ENCODE measurements around the gene PROM2.

The PROM2 gene

DNA sequence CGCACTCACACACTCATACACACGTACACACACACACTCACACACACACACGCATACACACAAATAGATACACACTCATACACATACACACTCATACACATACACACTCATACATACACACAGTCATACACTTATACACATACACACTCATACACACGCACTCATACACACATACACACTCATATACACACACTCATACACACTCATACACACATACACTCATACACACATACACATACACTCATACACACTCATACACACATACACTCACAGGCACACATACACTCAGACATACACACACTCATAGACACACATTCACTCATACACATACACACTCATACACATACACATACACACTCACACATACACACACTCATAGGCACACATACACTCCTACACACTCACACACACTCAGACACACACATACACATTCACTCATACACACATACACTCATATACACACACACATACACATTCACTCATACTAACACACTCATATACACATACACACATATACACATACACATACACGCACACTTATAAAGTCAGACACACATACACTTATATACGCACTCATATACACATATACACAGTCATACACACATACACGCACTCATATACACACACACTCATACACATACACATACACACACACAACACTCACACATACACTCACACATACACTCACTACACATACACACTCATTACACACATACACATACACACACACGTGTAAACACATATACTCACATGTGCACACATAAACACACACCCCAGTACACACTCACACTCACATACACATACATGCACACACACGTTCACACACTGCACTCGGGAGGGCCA, 51.6 kb downstream of the PROM2 start:
- no peak for DNase-seq

DNA sequence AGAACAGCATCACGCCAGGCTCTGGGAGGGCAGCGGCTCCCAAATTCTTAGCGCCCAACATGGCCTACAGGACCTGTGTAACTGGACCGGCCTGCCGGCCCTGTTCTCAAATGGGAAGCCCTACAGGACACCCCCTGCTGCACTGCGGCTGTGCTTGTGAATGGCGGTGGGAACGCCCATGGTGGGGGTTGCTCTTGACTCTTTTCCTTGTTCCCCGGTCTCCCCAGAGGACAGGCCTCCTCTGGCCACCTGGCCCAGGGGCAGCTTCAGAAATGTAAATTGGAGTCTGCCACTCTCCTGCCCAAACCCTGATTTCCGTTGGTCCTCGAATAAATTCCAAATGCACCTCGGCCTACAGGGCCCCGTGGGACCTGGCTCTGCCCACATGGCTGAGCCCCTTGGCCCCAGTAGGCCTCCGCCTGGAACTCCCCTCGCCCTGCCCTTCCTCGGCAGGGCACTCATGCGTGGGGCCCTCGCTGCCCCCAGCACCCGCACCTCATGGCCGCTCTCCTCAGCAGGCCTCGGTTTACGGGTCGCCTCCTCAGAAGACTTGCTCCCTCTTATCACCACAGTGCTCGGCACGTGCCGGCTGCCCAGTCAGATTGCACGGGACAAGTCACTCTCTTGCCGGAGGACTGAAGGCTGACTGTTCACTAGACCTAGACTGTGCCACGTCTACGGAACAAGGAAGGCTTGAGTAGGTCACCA, 52.3 kb downstream of the PROM2 start:
- no peak for DNase-seq

DNA sequence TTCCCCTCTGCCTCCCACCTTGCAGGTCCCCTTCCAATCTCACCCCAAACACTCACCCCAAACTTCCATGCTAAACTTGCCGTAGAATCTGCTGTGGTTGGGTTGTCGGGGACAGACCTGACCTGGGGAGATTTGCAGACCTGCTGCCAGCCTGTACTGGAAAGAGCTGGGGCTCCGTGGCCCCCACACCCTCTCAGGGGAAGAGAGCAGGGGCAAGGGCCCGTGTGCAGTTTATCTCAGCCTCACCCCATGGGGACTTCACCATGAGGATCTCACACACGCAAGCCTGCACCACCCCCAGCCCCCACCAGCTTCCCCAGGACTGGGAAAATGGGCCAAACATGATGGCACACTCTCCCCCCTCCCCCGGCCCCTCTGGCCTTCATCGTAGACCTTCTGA, 53.6 kb downstream of the PROM2 start:
- DNase-seq, result no peak

DNA sequence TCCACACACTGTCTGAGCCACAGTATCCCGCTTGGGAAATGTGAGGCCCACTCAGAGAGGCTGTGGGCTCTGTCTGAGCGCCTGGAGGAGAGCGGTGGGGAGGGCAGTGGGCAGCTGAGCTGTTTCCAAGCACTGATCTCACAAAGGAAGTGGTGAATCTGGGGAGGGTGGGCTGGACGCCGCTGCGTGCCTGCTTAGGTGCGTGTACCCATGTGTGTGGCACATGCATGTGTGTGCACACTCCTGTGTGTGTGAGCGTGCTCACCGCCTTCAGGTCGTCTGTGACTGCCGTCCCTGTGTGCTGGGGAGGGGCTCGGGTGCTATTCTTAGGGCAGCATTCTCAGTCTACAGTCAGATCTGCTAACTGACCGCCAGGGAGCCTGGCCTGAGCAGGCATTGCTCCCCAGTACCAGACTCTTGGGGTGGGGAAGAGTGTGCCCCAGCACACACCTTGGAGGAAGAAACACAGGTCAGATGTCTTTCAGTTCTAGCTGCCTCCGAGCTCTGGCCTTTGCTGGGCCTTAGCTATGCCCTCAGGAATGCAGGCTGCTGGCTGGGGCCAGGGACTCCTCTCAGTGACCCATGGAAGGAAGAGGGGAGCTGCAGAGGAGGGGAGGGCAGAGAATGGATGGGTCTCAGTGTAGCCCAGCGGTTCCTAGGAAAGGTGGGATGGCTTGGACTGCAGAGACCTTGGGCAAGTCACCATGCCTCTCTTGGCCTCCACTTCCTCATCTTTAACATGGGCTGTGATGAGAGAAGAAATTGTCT, 54.3 kb downstream of the PROM2 start:
- no peak for DNase-seq

DNA sequence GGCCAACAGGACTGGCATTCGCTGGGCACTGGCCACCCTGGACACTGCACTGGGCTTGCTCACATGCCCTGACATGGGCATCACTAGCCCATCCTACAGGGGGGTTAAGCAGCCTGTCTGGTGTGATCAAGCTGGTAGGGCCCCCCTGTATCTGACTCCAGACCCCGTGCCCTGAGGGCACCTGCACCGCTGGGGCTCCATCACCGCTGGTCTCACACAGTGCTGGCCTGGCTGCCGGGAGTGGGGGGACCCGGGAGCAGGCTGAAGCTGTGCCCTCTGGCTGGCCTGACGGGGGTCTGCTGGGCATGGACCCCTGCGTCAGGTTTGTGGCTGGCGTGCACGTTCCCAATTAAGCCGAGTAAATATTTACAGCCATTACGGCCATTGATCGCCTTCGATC, 55.2 kb downstream of the PROM2 start:
- no peak for DNase-seq

DNA sequence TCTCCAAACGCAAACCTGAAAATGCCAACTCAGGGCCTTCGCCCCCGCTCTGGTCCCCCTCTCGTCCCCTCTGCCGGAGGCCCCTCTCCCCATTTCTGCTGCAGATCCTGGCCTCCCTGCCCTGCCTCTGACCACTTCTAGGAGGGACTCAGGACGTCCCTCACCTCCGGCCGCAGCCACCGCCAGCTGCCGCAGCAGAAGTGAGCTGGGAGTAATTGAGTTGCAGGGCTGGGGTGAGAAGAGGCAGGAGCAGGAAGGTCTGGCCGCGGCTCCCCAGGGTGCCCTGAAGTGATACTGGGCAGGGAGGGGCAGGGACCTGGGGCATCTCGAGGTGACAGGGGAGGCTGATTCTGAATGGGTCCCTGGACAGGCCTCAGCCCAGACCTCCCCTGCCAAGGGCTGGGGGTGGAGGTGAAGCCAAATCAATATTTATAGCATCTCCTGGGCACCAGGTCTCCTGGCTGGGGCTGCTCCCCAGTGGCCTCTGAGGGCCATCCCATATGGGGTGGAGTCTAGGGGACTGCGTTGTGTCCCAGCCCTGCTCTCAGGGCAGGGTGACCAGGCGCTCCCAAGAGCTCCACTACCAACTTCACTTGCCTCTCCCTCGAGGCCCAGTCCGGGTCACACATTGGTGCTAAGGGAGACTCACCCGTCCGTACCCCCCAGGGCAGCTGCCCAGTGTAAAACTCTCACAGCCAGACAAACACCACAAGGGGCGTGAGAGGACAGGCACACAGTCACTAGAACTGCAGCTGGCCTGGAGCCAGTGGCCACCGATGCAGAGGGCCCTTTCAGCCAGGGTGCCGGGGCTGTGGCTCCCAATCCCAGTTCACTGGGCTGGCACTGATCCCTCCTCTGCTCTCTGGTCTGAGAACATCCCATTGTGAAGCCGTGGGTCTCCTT, 55.9 kb downstream of the PROM2 start:
- no peak for DNase-seq

DNA sequence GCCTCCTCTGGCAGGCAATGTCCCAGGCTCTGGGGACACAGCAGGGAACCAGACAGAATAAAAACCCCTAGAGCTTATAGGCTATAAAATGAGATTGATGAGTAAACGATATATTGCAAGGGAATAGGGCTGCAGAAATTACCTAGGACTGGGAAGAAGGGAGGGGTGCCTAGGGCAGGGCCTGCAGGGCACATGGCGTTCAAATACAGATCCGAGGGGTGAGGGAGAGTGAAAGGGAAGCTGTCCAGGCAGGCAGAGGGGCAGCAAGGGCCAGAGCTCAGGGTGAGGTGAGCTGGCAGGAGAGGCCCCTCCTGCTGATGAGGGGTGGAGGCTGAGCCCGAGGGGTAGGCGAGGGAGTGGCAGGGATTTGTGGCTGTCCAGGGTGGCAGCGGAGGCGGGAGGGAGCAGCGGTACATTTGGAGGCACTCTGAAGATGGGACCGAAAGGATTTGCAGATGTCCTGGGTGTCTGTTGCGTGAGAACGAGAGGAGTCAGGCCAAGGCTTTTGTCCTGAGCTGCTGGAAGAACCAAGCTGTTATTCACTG, 56.6 kb downstream of the PROM2 start:
- no peak for DNase-seq

DNA sequence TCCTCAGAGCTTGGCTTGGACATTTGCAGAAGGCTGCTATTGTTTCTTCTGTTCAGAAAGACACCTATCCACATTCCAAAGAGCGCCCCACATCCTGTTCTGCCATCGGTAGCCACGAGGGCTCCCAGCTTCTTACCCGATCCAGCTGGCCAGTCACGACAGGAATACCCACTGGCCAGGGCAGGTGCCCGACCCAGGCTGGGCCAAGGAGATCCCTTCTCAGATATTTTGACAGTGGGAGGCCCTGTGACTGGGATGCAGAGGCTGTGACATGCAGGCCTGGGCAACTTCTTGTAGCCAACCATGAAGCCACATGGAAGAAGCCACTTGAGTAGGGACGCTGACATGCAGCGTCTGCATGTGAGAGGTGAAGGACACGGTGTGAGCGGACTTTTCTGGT, 57.4 kb downstream of the PROM2 start:
- DNase-seq, result no peak

DNA sequence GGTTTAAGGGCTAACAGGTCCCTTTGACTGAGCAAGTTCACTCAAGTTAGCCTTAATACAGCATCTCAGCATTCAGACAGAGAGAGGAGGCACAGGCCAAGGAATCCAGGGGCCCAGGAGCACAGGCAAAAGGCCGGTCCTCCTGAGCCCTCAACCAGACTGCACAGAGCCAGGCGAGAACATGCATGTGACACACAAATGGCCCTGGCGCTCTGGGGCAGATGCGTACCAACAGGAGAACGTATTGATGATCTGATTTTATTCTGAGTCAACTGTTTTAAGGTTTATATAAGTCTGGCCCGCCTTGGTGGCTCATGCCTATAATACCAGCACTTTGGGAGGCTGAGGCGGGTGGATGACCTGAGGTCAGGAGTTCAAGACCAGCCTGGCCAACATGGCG, 57.8 kb downstream of the PROM2 start:
- no peak for DNase-seq

DNA sequence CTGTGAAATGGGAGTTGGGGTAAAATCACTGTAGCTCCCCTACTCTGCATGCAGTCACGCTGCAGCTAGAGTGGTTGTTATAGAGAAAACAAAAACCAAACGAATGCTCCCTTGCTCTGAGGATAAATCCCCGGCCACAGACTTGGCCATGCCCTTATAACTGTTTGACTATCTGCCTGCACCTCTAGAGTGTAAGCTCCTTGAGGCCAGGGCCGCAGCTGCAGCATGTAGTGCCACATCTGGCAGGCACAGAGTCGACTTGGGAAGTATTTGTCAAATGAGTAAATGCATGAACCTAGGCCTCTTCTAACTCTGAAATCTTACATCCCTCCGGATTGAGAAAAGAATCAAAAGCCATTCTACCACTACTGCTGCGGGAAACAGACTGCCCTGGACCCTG, 58.8 kb downstream of the PROM2 start:
- no peak for DNase-seq

DNA sequence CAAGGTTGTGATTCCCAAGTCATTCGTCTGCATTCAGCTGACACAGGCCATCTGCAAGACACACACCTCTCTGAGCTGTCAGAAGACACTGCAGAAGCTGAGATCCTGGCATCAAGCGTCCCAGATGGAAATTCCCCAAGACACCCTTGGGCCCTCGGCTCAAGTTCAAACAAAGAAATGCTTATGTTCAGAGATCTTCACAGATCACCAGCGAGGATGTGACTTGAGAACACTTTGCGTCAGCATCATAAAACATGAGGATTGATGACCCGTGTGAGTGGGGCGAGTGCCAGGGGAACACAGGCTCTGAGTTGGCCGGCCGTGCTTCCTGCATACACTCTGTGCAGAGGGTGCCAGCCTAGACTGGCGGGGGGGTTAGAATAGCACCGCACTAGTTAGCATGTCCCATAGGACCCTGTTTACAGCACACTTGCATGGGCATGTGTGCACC, 59.7 kb downstream of the PROM2 start:
- no peak for DNase-seq

DNA sequence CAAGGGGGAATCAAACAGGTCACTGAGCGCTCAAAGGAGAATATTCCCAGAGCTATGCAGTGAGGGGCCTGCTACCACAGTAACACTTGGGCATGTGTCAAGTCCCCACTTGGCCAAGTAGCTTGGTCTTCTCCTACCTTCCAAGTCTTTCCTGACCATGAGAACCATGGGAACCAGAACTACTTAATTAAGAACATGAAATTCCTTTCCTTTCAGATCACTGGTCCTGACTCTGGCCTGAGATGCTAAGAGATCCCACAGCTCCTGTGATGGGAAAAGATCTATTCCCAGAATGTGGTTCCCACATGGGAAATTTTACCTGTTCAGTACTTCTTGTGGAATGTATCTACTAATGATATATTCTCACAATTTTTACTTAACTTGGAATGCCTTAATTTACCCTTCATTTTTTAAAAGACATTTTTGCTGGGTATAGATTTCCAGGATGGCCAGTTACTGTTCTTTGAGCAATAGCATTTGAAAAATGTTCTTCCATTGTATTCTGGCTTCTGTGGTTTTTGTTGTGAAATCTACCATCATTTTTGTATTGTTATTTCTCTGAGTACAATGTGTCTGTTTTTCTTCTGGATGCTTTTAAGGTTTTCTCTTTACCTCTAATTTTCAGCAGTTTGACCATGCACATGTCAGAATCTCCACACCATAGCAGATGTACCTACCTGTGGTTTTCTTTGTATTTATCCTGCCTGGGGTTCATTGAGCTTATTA, 60.8 kb downstream of the PROM2 start:
- no peak for DNase-seq

DNA sequence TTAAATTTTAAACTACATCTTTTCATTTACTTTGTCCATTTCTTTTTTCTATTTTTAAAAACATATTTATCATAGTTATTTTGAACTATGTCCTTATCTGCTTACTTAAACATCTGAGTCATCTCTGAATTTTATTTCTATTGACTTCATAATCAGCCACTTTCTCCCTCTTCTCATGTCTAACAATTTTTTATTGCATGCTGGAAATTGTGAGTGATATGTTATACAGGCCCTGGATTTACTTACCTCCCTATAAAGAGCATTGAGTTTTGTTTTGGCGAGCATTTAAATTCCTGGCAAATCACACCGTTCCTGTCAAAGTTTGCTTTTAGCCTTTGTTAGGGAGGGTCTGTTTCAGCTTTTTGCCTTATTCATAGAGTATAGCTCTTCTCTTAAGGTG, 62.2 kb downstream of the PROM2 start:
- no peak for DNase-seq

DNA sequence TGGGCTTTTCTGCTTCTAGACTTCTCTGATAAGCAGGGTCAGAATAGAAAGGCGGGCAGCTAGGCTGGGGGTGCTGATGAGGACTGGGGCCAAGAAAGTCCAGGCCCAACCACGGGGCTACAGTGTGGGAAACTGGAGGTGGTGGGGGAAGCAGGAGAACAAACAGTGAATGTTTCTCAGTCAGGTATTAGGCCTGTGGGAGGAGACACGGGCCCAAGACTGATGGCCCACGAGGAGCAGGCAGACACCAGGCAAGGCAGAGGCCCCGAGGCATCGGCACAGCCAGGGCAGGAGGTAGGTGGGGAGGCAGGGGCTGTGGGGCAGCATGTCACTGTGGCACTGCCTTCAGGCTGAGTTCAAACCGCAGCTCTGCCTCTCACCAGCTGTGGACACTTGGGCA, 63.6 kb downstream of the PROM2 start:
- no peak for DNase-seq
